K562 (cell line): Measurements from ENCODE around the gene AIMP2. TPM values are rescaled to one million over a fixed set of nuclear protein-coding genes. Genes with fewer than 3 reads are reported as not detected.
A peak's percentile ranks its signal among the peaks of the same experiment; 100 is the strongest.

Experiments
- ADNP ChIP-seq: fragments of 200-800 bp; sonication (Bioruptor generic); IDR thresholded peaks from 2 replicates; pipeline ENCODE4 v1.6.1; 2016; ENCODE audit warnings: missing genetic modification characterization, missing compliant biosample characterization
- CTBP1 ChIP-seq: fragments of 450-650 bp; IDR thresholded peaks from 2 replicates; pipeline ENCODE4 v1.6.1; 2016; ENCODE audit warnings: borderline replicate concordance
- EP300 ChIP-seq: IDR thresholded peaks from 2 replicates; pipeline ENCODE4 v1.6.1; 2012; ENCODE audit warnings: low read length, improper control_type of control experiment
- HSF4 ChIP-seq: fragments of 250-450 bp; sonication (Bioruptor Pico); IDR thresholded peaks from 2 replicates; pipeline ENCODE4 v2.1.2; 2022; ENCODE audit warnings: mild to moderate bottlenecking, moderate library complexity, borderline replicate concordance
- LCOR ChIP-seq: sonication (generic); formaldehyde crosslinking; IDR thresholded peaks from 2 replicates; pipeline ENCODE4 v1.8.0; 2022; ENCODE audit warnings: mild to moderate bottlenecking, missing genetic modification reagents
- MBD2 ChIP-seq: sonication (generic); IDR thresholded peaks from 2 replicates; pipeline ENCODE4 v1.6.1; 2016; ENCODE audit warnings: low read depth, borderline replicate concordance
- MTA2 ChIP-seq: fragments of 450-650 bp; IDR thresholded peaks from 2 replicates; pipeline ENCODE4 v1.6.1; 2016; ENCODE audit warnings: low read depth
- MXD1 ChIP-seq: fragments of 250-450 bp; sonication (Bioruptor Pico); IDR thresholded peaks from 2 replicates; pipeline ENCODE4 v1.8.0; 2021; ENCODE audit warnings: borderline replicate concordance, mild to moderate bottlenecking, moderate library complexity; ENCODE audit not compliant: poor library complexity, severe bottlenecking
- MYBL2 ChIP-seq, 2 experiments: fragments of 450-650 bp in 1 of 2; sonication (generic) in 1 of 2; formaldehyde crosslinking in 1 of 2; IDR thresholded peaks; 2 replicates each; pipeline versions ENCODE4 v1.6.1 to v1.8.1; 2017 to 2022; ENCODE audit warnings: borderline replicate concordance in 1 of 2, inconsistent platforms in 1 of 2, low read depth in 1 of 2, mild to moderate bottlenecking in 1 of 2, missing genetic modification reagents in 1 of 2, moderate library complexity in 1 of 2
- MYNN ChIP-seq, 2 experiments: sonication (generic); formaldehyde crosslinking in 1 of 2; IDR thresholded peaks; 2 replicates each; pipeline versions ENCODE4 v1.5.0 to v1.6.1; 2016 to 2020; ENCODE audit warnings: antibody characterized with exemption in 1 of 2, missing genetic modification reagents in 1 of 2
- NFIC ChIP-seq: fragments of 450-650 bp; IDR thresholded peaks from 2 replicates; pipeline ENCODE4 v1.6.1; 2017; ENCODE audit warnings: mild to moderate bottlenecking, inconsistent platforms
- PML ChIP-seq: IDR thresholded peaks from 2 replicates; pipeline ENCODE4 v1.6.1; 2012; ENCODE audit warnings: low read length, inconsistent platforms
- POLR2AphosphoS5 ChIP-seq: IDR thresholded peaks from 2 replicates; pipeline ENCODE4 v1.6.1; 2011; ENCODE audit warnings: mild to moderate bottlenecking, low read depth, low read length, moderate library complexity; ENCODE audit not compliant: control insufficient read depth, insufficient read depth
- POLR2G ChIP-seq: fragments of 200-400 bp; formaldehyde crosslinking; IDR thresholded peaks from 2 replicates; pipeline ENCODE4 v1.6.1; 2017; ENCODE audit warnings: low read depth, mild to moderate bottlenecking, antibody characterized with exemption, low read length, moderate library complexity
- SRF ChIP-seq, 2 experiments: fragments of 250-450, 450-650 bp in 1 of 2; sonication (Bioruptor Pico) in 1 of 2; sonication (generic) in 1 of 2; formaldehyde crosslinking; IDR thresholded peaks; 2 replicates each; pipeline versions ENCODE4 v1.5.0 to v1.5.1; 2020 to 2022; ENCODE audit warnings: mild to moderate bottlenecking in 1 of 2, missing genetic modification reagents in 1 of 2
- STAT5A ChIP-seq: IDR thresholded peaks from 2 replicates; pipeline ENCODE4 v1.6.1; 2012; ENCODE audit warnings: low read length, inconsistent platforms, borderline replicate concordance
- TAL1 ChIP-seq: fragments of 450-650 bp; IDR thresholded peaks from 2 replicates; pipeline ENCODE4 v1.6.1; 2016; ENCODE audit warnings: mild to moderate bottlenecking
- TARDBP ChIP-seq: fragments of 450-650 bp; IDR thresholded peaks from 2 replicates; pipeline ENCODE4 v1.6.1; 2016
- TCF3 ChIP-seq: sonication (generic); formaldehyde crosslinking; IDR thresholded peaks from 2 replicates; pipeline ENCODE4 v1.4.0; 2020; ENCODE audit warnings: mild to moderate bottlenecking, missing genetic modification reagents
- TRIM28 ChIP-seq: fragments of 450-650 bp; IDR thresholded peaks from 2 replicates; pipeline ENCODE4 v1.6.1; 2017
- ZBTB8A ChIP-seq: fragments of 450-650 bp; IDR thresholded peaks from 2 replicates; pipeline ENCODE4 v1.6.1; 2018; ENCODE audit warnings: mild to moderate bottlenecking, moderate library complexity; ENCODE audit not compliant: partially characterized antibody
- ZNF407 ChIP-seq: fragments of 450-650 bp; IDR thresholded peaks from 2 replicates; pipeline ENCODE4 v1.6.1; 2016; ENCODE audit warnings: low read depth
- polyA plus RNA-seq, 8 experiments: library from polyadenylated mRNA; depleted of rRNA in 4 of 8; stranded (reverse) in 5 of 8; unstranded in 3 of 8; fragments of >200 nt; fragmentation: Nextera tagmentation in 2 of 8; fragmentation: Illumina TruSeq in 1 of 8; extraction: Ambion mirVana in 2 of 8; extraction: Trizol in 1 of 8; gene quantifications; 2 replicates each; pipeline versions ENCODE4 v1.2.1 to v1.2.3, GENCODE V29; 2011 to 2014; ENCODE audit warnings: inconsistent platforms in 1 of 8, missing spikeins in 1 of 8
- total RNA-seq, 7 experiments: library from RNA; depleted of rRNA in 6 of 7; stranded (reverse); fragments of >200 nt in 6 of 7; fragmentation: Illumina TruSeq in 2 of 7; extraction: Trizol in 2 of 7; gene quantifications; 2 replicates each; pipeline versions ENCODE4 v1.2.1 to v1.2.3, GENCODE V29; 2011 to 2021; ENCODE audit warnings: low replicate concordance in 1 of 7

The AIMP2 gene
- total and polyA plus RNA-seq, 9 of the 15 experiments (the other 6 are each of a cell fraction or from before 2014, with no cell fraction given), result 47.5 to 84.9 (median 63.5) TPM

GRCh38 chr7:6022707-6023106, 13.6 kb downstream of the AIMP2 start (continued):
- no peak for TF ChIP-seq MYBL2 (IDR thresholded peaks at IDR 0.05; ENCODE audit: low read depth)
- TF ChIP-seq MYBL2 (CRISPR knock-in tag; IDR thresholded peaks at IDR 0.05; ENCODE audit: borderline replicate concordance), result no peak
- TF ChIP-seq MXD1, result no peak
- peak; percentile 31; the same call in 1 of the 2 replicates for TF ChIP-seq POLR2G
- no peak for TF ChIP-seq HSF4 (CRISPR knock-in tag)
- peak; percentile 22; the same call in 1 of the 2 replicates for TF ChIP-seq STAT5A
- peak; percentile 62 for TF ChIP-seq NFIC
- peak; percentile 43; the same call in 1 of the 2 replicates for TF ChIP-seq MTA2
- peak; percentile 30; the same call in 1 of the 2 replicates for TF ChIP-seq EP300
- no peak for TF ChIP-seq ADNP (tag)
- 0 out of 4 replicates have a peak, but pooled peaks of 1 of the 2 experiments have one; percentile 22 for TF ChIP-seq SRF (CRISPR knock-in tag; IDR thresholded peaks at IDR 0.05)
- no peak for TF ChIP-seq ZBTB8A
- TF ChIP-seq TCF3 (CRISPR knock-in tag), result peak; percentile 84
- no peak for TF ChIP-seq ZNF407
- TF ChIP-seq TAL1, result peak; percentile 78
- TF ChIP-seq TARDBP, result no peak
- no peak for TF ChIP-seq CTBP1
- no peak for TF ChIP-seq MBD2
- peak; percentile 47 for TF ChIP-seq MYNN (IDR thresholded peaks at IDR 0.05)
- TF ChIP-seq MYNN (CRISPR knock-in tag; IDR thresholded peaks at IDR 0.05), result no peak
- no peak for TF ChIP-seq TRIM28
- 0 out of 2 replicates have a peak, but pooled peaks have one; percentile 43 for TF ChIP-seq PML
- no peak for TF ChIP-seq LCOR (CRISPR knock-in tag)
- TF ChIP-seq POLR2AphosphoS5, result peak; percentile 43; the same call in 1 of the 2 replicates
